WTC11 (cell line): ENCODE results near the gene PRDM2.

ENCODE experiments used
- ESRRA ChIP-seq: sonication (generic); formaldehyde crosslinking; IDR thresholded peaks from 2 replicates; pipeline ENCODE4 v1.8.1; 2022; ENCODE audit warnings: mild to moderate bottlenecking, missing genetic modification reagents, borderline replicate concordance
- ZNF138 ChIP-seq: sonication (generic); formaldehyde crosslinking; conservative IDR thresholded peaks from 2 replicates; pipeline ENCODE4 v1.8.1; 2022; ENCODE audit warnings: mild to moderate bottlenecking, moderate library complexity, missing genetic modification reagents
- TF ChIP-seq, protein P1 (sequence below): sonication (generic); formaldehyde crosslinking; IDR thresholded peaks from 2 replicates; pipeline ENCODE4 v1.8.0; 2022; ENCODE audit warnings: mild to moderate bottlenecking, missing genetic modification reagents
- TF ChIP-seq, protein P2 (sequence below): sonication (generic); formaldehyde crosslinking; IDR thresholded peaks from 2 replicates; pipeline ENCODE4 v1.8.1; 2023; ENCODE audit warnings: mild to moderate bottlenecking, moderate library complexity, missing genetic modification reagents
- TF ChIP-seq, protein P3 (sequence below): fragments of 200-600 bp; IDR thresholded peaks from 2 replicates; pipeline ENCODE4 v1.8.0; 2022; ENCODE audit warnings: antibody characterized with exemption

DNA sequence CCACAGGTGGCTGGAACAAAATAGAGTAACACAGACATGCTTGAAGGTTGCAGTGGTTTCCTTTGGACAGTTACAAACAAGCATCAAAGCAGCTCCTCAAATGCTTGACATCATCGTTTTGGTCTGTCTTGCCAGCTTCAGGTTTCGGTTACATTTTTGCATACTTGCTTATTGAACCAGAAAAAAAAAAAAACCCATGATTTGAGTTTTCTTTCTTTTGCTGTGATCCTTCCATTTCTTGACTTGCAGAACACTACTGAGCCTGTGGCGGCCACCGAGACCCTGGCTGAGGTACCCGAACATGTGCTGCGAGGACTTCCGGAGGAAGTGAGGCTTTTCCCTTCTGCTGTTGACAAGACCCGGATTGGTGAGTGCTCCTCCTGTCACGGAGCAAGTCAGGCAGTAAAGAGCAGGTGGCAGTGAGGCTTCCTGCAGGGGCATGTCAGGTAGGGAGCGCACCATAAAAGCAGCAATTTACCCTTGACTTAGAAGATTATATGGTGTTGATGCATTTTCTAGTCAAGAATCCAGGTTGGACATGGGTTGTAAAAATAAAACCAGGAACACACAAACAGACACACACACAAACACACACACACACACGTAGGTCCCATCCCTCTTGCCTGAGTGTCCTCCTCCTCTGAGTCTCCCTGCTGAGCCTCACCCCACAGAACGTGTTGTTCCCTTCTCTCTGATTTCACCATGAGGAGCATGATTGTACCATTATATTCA, 30.9 kb downstream of the PRDM2 start:
- TF ChIP-seq ZNF138: no peak
- TF ChIP-seq, protein P1, sequence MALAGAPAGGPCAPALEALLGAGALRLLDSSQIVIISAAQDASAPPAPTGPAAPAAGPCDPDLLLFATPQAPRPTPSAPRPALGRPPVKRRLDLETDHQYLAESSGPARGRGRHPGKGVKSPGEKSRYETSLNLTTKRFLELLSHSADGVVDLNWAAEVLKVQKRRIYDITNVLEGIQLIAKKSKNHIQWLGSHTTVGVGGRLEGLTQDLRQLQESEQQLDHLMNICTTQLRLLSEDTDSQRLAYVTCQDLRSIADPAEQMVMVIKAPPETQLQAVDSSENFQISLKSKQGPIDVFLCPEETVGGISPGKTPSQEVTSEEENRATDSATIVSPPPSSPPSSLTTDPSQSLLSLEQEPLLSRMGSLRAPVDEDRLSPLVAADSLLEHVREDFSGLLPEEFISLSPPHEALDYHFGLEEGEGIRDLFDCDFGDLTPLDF (CRISPR knock-in tag): no peak
- TF ChIP-seq, protein P2, sequence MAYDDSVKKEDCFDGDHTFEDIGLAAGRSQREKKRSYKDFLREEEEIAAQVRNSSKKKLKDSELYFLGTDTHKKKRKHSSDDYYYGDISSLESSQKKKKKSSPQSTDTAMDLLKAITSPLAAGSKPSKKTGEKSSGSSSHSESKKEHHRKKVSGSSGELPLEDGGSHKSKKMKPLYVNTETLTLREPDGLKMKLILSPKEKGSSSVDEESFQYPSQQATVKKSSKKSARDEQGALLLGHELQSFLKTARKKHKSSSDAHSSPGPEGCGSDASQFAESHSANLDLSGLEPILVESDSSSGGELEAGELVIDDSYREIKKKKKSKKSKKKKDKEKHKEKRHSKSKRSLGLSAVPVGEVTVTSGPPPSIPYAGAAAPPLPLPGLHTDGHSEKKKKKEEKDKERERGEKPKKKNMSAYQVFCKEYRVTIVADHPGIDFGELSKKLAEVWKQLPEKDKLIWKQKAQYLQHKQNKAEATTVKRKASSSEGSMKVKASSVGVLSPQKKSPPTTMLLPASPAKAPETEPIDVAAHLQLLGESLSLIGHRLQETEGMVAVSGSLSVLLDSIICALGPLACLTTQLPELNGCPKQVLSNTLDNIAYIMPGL: no peak
- TF ChIP-seq ESRRA: no peak
- TF ChIP-seq, protein P3, sequence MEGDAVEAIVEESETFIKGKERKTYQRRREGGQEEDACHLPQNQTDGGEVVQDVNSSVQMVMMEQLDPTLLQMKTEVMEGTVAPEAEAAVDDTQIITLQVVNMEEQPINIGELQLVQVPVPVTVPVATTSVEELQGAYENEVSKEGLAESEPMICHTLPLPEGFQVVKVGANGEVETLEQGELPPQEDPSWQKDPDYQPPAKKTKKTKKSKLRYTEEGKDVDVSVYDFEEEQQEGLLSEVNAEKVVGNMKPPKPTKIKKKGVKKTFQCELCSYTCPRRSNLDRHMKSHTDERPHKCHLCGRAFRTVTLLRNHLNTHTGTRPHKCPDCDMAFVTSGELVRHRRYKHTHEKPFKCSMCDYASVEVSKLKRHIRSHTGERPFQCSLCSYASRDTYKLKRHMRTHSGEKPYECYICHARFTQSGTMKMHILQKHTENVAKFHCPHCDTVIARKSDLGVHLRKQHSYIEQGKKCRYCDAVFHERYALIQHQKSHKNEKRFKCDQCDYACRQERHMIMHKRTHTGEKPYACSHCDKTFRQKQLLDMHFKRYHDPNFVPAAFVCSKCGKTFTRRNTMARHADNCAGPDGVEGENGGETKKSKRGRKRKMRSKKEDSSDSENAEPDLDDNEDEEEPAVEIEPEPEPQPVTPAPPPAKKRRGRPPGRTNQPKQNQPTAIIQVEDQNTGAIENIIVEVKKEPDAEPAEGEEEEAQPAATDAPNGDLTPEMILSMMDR: no peak
